Measurements from ENCODE around the gene ZBTB47.

The ZBTB47 gene

DNA sequence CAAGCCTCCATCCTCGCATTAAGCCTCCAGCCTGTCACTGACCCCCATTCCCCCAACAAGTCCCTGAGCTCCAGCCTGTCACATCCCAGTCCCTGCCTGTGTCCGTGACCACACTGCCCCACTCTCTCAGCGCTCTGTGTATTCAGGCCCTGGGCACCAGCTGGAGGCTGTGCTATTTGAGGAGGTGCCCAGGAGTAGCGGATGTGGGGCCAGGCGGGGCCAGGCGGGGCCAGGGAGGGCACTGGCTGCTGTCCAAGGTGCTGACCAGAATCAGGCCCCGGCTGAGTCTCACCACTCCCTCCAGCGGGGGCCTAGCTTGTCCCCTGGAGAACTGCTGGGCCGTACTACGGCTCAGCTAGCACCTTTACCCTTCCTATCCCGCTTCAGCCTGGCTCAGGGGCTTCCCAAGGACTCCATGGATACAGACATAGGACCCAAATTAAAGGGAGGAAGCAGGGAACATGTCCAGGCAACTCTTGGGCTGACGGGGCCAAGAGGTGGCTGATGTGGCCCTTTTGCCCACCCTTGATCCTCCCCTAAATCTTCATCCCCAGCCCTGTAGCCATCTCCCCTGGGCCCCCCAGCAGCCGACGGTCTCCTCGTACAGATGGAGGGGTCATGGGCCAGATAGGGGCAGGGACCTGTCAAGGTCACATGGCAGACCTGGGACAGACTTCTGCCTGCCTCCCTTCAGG, 48.0 kb downstream of the ZBTB47 start:
- no peak for DNase-seq

DNA sequence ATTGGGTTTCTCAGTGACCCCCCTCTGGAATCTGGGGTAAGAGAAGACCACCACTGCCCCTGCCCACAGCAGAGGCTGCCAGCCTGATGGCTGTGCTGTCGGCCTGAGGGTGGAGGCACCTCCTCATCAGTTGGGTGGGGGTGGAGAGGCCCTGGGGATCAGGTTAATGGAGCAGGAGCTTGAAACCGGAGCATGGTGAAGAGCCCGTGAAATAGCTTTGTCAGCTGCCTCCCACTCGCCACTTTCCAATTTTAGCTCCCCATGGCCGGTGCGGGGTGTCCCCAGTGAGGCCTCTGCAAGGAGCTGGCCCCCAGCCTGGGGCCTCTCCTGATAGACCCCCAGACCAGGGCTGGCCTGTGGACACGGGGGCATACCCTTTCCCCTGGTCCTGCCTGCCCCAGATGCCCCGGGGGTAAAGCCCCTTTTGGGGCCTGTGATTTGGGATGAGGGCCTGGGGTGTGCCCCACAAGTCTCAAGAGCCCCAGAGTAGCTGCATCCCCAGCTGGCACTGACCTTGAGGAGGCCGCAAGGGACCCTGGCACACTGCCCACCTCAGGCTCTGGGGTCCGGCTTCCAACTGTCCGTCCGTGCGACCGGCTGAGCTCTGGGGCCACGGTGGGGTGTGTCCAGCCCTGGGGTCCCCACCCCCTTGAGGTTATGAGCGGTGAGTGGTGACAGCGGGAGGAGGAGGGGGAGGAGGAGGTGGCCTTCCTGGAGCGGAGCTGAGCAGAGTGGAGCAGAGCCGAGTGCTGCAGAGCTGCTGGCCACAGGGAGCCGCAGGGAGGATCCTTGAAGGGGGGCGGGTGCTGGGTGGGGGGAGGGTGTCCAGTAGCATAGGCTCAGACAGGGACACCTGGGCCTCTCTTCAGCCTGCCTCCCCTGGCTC, 48.8 kb downstream of the ZBTB47 start, which contains the start of gene HHATL:
Gene HHATL (minus strand): TSS at position 733 of the 886 bp plus-strand sequence. CDS start 1,972 bp downstream, outside the sequence.
- no peak for DNase-seq

DNA sequence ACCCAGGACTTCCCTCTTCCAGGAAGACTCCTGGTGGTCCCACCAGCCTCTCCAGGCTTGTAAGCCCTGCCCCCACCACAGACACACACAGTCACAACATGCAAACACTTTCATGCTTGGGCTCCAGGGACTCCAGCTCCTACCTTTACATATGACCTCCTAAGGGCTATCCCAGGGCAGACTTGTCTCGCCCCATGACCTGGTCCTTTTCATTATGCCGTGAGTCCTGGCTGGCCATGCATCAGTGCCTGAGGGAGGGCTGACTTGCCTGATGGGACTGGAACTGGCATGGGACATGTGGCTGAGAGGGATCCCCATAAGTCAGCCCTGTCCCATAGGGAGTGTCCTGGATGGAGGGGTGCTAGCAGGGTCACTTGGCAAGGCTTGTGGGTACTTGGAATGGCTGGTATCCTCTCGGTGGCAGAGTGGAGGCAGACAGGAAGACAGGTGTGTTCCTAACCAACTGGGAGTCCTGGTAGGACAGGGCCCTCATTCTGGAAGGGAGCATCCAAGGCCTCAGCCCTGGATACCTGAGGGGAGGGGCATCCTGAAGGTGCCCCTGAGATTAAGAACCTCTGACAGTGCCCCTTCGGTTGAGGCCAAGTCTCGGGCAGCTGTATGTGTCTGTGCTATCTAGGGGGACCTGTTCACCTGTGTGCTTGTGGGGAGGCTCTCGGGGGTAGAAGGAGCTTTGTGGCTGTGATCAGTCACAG, 49.6 kb downstream of the ZBTB47 start:
- DNase-seq = no peak

GRCh38 chr3:42703695-42704025, 50.2 kb downstream of the ZBTB47 start:
- no peak for DNase-seq

DNA sequence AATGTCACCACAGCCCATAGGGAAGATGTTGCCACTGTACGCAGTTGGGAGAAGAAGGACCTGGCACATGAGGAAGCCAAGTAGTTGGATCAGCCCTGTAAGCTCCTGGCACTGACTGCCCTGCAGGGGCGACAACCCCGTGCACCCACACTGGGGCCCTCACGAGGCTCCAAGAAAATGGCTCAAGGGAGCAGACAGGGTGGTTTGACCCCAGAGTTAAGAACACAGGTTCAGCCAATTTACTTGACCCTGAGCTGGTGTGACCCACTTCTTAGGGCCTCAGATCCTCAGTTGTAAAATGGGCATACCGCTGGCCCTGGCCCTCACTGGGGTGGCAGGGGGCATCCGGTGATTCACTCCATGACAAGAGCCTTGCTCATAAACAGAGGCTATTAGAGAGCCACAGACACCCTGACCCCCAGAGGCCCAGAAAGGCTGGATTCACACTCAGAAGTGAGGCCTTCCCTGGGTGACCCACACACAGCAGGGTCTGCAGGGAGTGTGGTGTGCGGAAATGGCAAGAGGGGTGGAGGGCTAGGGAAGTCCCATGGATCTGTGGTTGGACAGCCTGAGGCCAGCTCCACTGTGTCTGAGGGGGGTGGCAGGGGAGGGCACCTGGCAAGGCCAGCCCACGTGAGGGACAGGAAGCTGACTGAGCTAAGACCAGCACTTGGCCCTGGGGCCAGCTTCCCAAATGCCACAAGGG, 50.8 kb downstream of the ZBTB47 start:
- DNase-seq = no peak

DNA sequence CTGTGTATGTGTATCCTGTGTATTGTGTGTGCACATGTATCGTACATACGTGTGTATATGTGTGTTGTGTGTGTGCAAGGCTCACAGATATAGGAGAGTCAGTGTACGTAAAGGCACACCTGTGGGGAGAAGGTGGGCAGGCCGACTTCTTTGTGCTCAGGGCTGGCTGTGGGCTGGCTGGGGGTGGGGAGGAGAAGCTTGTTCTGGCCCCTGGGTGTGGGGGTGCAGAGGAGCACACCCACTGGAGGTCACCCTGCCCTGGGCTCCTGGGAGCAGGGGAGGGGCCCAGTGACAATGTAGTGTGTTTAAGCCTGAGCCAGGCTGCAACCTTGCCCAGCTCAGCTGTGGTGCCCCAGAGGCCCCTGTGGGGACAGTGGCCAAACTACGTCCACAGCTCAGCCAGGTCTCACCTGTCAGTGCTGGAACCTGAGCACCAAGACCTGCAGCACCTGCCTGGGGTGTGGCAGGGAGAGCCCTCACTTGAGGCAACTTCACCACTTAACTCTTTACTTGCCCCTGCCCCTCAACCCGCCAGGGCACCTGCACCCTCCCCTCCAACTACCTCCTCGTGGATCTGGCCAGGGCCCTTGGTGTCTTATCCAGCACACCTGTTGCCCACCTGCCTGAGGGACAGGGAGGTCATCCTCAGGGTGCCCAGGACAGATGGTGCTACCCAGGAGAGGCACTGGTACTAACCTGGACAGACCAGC, 51.7 kb downstream of the ZBTB47 start:
- no peak for DNase-seq

GRCh38 chr3:42705962-42706585, 52.6 kb downstream of the ZBTB47 start:
- no peak for DNase-seq

DNA sequence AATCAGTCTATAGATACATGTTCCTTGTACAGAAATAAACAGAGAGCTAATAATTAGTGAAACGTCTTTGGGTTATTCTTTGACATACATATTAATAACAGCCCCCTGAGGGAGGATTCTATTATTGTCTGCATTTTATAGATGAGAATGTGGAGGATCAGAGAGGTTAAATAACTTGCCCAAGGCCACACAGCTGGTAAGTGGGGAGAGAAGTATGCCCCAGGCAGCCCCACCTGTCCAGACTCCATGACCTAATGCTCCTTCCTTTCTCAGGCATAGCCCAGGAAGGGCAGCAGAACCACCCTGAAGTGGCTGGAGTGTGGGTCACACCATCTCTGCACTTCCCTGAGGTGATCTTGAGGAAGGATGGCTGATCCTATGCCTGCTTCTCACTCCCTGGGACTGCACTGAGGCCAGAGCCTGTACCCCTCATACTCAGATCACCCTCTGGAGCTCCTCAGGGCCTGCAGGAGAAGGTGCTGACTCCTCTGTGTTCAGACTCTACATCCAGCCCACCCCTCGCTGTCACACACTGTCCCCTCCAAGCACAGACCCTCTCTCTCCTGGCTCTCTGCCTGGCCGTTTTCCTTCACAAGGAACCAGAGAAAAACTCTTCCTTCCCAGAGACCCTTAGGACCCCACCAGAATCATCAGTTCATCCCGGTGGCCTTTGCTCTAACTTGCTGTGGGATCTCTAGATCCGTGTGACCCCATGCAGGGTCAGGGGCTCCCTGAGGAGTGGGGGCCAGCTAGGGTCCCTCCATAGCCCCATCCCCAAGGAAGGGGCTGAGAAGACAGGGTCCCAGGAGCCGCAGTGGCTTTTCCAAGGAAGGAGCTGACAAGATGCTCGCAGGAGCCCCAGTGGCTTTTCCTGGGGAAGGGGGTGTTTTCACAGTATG, 53.5 kb downstream of the ZBTB47 start:
- no peak for DNase-seq

DNA sequence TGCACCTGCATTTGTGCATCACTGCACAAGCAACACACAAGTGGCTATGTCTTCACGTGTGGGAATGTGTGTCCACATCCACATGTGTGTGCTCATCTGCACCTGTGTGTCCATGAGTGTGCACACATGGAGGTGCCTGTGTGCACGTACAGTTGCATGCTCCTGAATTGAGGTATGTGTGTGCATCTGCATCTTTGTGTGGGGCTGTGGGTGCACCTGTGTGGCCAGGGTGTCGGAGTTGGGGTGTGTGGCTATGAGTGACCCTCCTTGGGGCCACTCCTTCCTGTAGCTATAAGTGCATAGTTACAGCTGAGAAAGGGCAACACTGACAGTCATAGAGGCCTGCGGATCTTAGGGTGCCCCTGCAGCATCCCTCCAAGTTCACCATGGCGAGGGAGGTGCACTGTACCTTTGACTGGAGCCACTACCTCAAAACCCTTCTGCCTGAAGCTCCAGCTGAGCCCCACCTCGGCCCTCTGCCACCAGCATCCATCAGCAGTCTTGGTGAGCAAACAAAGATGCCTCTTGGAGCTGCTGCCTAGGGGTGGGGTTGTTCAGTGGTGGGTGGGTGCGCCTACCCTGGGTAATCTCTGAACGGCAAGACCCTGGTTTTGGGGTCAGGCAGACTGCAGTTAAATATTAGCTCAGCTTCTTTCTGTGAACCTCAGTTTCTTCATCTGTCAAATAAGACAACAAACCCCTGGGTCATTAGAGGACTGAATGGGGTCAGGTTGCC, 54.3 kb downstream of the ZBTB47 start:
- no peak for DNase-seq

- no peak for DNase-seq
These were observed 55.2 kb downstream of the ZBTB47 start for GRCh38 chr3:42708611-42709151.

GRCh38 chr3:42709621-42710020, 56.1 kb downstream of the ZBTB47 start:
- DNase-seq = no peak

- DNase-seq = no peak
These were observed 57.0 kb downstream of the ZBTB47 start for GRCh38 chr3:42710323-42711021.

DNA sequence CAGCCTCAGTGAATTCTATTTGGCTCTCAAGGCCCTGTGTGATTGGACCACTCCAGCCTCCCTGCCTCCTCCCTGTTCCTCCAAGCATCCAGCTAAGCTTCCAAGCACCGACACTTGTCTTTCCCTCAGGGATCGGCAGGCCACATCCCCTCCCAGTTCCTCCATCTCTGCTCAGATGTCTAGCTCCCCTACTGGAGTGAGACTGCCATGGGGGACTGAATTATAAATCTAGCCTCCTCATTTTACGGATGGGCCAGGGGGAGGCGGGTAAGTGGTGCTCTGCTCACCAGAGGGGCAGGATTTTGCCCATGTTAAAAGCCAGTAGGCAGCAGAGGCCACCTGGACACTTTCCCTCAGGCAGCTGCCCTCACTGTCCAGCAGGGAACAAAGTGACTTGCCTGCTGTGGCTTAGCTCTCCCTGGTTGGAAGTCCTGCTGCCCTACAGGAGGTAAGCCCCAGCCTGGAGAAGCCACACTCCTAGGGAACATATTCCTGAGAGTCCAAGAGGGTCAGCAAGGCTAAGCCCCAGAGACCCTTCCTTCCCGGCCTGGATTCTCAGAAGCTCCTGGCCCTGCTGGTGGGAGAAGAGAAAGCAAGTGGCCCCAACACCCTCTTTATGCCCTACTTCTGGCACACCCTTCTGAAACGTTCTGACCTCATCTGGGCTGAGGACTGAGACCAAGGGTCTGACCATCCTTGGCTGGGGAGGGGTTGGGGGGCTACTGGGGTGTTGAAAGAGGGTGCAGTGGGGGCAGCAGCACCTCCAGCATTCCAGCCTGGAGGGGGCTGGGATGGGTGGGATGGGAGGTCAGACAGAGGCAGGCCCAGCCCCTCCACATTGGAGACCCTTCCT, 58.2 kb downstream of the ZBTB47 start:
- no peak for DNase-seq

GRCh38 chr3:42712344-42712648, 58.8 kb downstream of the ZBTB47 start:
- DNase-seq = no peak

DNA sequence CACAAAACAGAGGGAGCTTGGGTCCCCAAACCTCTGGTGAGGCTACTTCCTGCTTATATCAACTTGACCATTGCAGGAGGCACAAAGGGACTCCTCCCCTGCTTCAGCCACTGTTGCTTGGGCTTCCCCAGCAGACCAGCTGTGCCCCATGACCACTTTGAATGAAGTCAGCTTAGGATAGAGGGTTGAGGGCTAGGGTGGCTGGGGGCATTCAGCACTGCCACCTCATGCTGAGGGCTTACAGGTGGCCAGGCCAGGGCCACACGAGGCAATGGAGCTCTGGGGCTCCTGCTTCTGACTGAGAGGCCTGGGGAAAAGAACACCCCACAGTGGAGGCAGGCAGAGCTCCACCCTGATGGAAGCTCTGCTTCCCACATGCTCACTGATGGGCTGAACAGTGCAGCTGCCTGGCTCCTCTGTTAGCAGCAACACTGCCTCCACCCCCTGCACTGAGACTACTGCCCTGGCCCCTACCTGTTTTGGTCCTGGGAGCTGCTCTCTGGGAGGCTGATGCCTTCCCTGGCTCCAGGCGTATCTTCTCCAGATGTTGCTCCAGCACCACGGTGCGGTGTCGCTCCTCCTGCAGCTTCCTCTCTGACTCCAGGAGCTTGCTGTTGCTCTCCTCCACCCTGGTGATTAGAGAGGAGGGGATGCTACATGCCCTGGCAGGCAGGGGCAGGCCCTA, 59.3 kb downstream of the ZBTB47 start:
- DNase-seq = no peak

- DNase-seq = no peak
These were observed 60.2 kb downstream of the ZBTB47 start for GRCh38 chr3:42713747-42714146.

DNA sequence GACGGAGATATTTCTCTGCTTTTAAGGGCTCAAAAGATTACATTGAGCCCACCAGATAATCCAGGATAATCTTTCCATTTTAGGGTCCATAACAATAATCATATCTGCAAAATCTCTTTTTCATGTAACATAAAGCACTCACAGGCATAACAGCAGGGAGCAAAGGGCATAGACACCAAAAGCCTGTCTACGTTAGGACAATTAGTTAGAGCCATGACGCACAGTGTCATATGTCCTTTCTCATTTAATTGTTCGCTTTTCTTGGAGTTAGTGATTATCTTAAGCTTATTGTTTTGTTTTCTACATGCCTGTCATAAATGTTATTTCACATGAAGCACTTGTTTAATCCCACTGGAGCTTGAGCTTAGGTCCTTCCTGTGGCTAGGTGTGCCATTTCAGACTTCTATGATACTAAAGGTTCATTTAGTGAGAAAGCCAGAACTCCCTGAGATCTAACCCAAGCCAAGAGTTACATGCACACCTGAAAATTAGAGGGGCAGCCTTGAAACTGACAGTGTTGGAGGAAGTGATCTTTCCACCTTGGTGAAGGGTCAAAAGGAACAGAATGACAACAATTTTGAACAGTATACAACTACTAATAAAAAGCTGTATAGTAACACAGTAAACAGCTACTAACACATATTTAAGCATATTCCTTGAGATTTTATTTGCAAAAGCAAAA, 60.8 kb downstream of the ZBTB47 start:
- DNase-seq = no peak

Data from NCI-H187 treated with DMSO at 0.1 percent for 48 hours (cell line).